ENCODE results near the gene TMEM167A. TPM values are rescaled to one million over a fixed set of nuclear protein-coding genes. Genes with fewer than 3 reads are reported as not detected.

Gene TMEM167A
- total RNA-seq, 1 donor from 2014 or later: 163 TPM

- Histone ChIP-seq H3K27ac (ENCODE audit: low read depth, low read length) (no peak overlapping the region), H3K9me3 (ENCODE audit: insufficient read depth, low read depth, low read length) (peaks cover under 1% of the 10 kb centered on the region), H3K4me2 (ENCODE audit: low read length) (no peak overlapping the region), H3K4me3 (ENCODE audit: insufficient read depth, low read depth, low read length) (no peak overlapping the region), H3K27me3 (ENCODE audit: insufficient read depth, low read length) (no peaks in the 10 kb centered on the region), H3K79me2 (ENCODE audit: insufficient read depth, low read length) (no peaks in the 10 kb centered on the region), H3K36me3 (ENCODE audit: insufficient read depth, low read length) (no peaks in the 10 kb centered on the region), H4K20me1 (ENCODE audit: insufficient read depth, low read length) (no peaks in the 10 kb centered on the region), H3K4me1 (ENCODE audit: insufficient read depth, low read length) (no peaks in the 10 kb centered on the region), H3K9ac (ENCODE audit: low read length) (no peak overlapping the region), H2AFZ (ENCODE audit: low read depth, low read length) (no peak overlapping the region)
- H3K36me3 Mint-ChIP-seq (ENCODE audit: low read depth, unreplicated experiment): peaks cover 8% of the 10 kb centered on the region
- DNase-seq (ENCODE audit: low read depth) (no peak), FAIRE-seq (no peak)
- no peak overlapping the region for H3K27ac Mint-ChIP-seq (ENCODE audit: unreplicated experiment)
- TF ChIP-seq, protein P1, sequence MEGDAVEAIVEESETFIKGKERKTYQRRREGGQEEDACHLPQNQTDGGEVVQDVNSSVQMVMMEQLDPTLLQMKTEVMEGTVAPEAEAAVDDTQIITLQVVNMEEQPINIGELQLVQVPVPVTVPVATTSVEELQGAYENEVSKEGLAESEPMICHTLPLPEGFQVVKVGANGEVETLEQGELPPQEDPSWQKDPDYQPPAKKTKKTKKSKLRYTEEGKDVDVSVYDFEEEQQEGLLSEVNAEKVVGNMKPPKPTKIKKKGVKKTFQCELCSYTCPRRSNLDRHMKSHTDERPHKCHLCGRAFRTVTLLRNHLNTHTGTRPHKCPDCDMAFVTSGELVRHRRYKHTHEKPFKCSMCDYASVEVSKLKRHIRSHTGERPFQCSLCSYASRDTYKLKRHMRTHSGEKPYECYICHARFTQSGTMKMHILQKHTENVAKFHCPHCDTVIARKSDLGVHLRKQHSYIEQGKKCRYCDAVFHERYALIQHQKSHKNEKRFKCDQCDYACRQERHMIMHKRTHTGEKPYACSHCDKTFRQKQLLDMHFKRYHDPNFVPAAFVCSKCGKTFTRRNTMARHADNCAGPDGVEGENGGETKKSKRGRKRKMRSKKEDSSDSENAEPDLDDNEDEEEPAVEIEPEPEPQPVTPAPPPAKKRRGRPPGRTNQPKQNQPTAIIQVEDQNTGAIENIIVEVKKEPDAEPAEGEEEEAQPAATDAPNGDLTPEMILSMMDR (IDR thresholded peaks at IDR 0.05; ENCODE audit: insufficient read depth, low read depth, low read length): no peak
- TF ChIP-seq EZH2 (IDR thresholded peaks at IDR 0.05; ENCODE audit: insufficient read depth, low read length): no peak
- H3K4me3 Mint-ChIP-seq (ENCODE audit: unreplicated experiment): no peak overlapping the region
- H3K9me3 Mint-ChIP-seq (ENCODE audit: unreplicated experiment): peaks cover 6% of the 10 kb centered on the region
- H3K27me3 Mint-ChIP-seq (ENCODE audit: low read depth, unreplicated experiment): no peaks in the 10 kb centered on the region
- peaks cover 6% of the 10 kb centered on the region for H3K4me1 Mint-ChIP-seq (ENCODE audit: low read depth, unreplicated experiment)
These were observed 30.7 kb upstream of the TMEM167A start for GRCh38 chr5:83107692-83108420.

DNA sequence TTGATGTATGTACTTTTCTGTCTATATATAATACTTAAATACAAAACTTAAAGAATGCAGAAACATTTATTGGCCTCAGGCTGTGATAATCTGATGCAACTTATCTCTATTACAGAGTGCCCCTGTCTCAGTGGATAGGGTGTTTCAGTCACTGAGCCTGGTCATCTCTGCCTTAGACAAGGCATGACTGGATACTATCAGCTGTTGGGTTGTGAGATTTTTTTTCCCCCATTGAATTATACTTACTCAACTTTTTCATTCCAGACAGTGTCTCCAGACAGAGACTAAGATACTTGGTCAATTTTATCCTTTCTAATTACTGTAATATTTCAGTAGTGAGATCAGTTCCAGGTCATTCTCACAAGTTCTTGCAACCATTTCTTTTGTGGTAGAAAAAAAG is 26.8 kb upstream of the TMEM167A start:
- Mint-ChIP-seq H3K27me3 (ENCODE audit: low read depth, unreplicated experiment) (no peaks in the 10 kb centered on the region), H3K27ac (ENCODE audit: unreplicated experiment) (peak overlapping the region; percentile 88), H3K9me3 (ENCODE audit: unreplicated experiment) (no peaks in the 10 kb centered on the region), H3K36me3 (ENCODE audit: low read depth, unreplicated experiment) (no peaks in the 10 kb centered on the region), H3K4me1 (ENCODE audit: low read depth, unreplicated experiment) (peaks cover 26% of the 10 kb centered on the region), H3K4me3 (ENCODE audit: unreplicated experiment) (no peak overlapping the region)
- no peak overlapping the region for H3K4me3 ChIP-seq (ENCODE audit: insufficient read depth, low read depth, low read length)
- TF ChIP-seq, protein P1 (IDR thresholded peaks at IDR 0.05; ENCODE audit: insufficient read depth, low read depth, low read length): no peak
- no peak for TF ChIP-seq EZH2 (IDR thresholded peaks at IDR 0.05; ENCODE audit: insufficient read depth, low read length)
- no peak overlapping the region for H3K27ac ChIP-seq (ENCODE audit: low read depth, low read length)
- no peak overlapping the region for H3K4me2 ChIP-seq (ENCODE audit: low read length)
- no peaks in the 10 kb centered on the region for H3K9me3 ChIP-seq (ENCODE audit: insufficient read depth, low read depth, low read length)
- no peak overlapping the region for H3K9ac ChIP-seq (ENCODE audit: low read length)
- no peak overlapping the region for H2AFZ ChIP-seq (ENCODE audit: low read depth, low read length)
- no peaks in the 10 kb centered on the region for H4K20me1 ChIP-seq (ENCODE audit: insufficient read depth, low read length)
- no peak for FAIRE-seq
- H3K79me2 ChIP-seq (ENCODE audit: insufficient read depth, low read length): peaks cover 3% of the 10 kb centered on the region
- DNase-seq (ENCODE audit: low read depth): peak; percentile 56
- H3K36me3 ChIP-seq (ENCODE audit: insufficient read depth, low read length): no peaks in the 10 kb centered on the region
- no peaks in the 10 kb centered on the region for H3K4me1 ChIP-seq (ENCODE audit: insufficient read depth, low read length)
- no peaks in the 10 kb centered on the region for H3K27me3 ChIP-seq (ENCODE audit: insufficient read depth, low read length)

GRCh38 chr5:83102364-83102980 is 25.3 kb upstream of the TMEM167A start:
- Histone ChIP-seq H3K27me3 (ENCODE audit: insufficient read depth, low read length) (no peaks in the 10 kb centered on the region), H3K4me1 (ENCODE audit: insufficient read depth, low read length) (peaks cover 5% of the 10 kb centered on the region), H3K27ac (ENCODE audit: low read depth, low read length) (no peak overlapping the region), H2AFZ (ENCODE audit: low read depth, low read length) (no peak overlapping the region), H3K79me2 (ENCODE audit: insufficient read depth, low read length) (peaks cover 3% of the 10 kb centered on the region), H3K4me2 (ENCODE audit: low read length) (no peak overlapping the region), H3K4me3 (ENCODE audit: insufficient read depth, low read depth, low read length) (no peak overlapping the region), H3K9ac (ENCODE audit: low read length) (no peak overlapping the region), H3K9me3 (ENCODE audit: insufficient read depth, low read depth, low read length) (no peaks in the 10 kb centered on the region), H3K36me3 (ENCODE audit: insufficient read depth, low read length) (no peaks in the 10 kb centered on the region), H4K20me1 (ENCODE audit: insufficient read depth, low read length) (no peaks in the 10 kb centered on the region)
- H3K27ac Mint-ChIP-seq (ENCODE audit: unreplicated experiment): peak overlapping the region; percentile 81
- no peak for TF ChIP-seq EZH2 (IDR thresholded peaks at IDR 0.05; ENCODE audit: insufficient read depth, low read length)
- TF ChIP-seq, protein P1 (IDR thresholded peaks at IDR 0.05; ENCODE audit: insufficient read depth, low read depth, low read length): no peak
- H3K9me3 Mint-ChIP-seq (ENCODE audit: unreplicated experiment): no peaks in the 10 kb centered on the region
- H3K27me3 Mint-ChIP-seq (ENCODE audit: low read depth, unreplicated experiment): no peaks in the 10 kb centered on the region
- H3K4me3 Mint-ChIP-seq (ENCODE audit: unreplicated experiment): no peak overlapping the region
- DNase-seq (ENCODE audit: low read depth) (peak; percentile 62), FAIRE-seq (no peak)
- no peaks in the 10 kb centered on the region for H3K36me3 Mint-ChIP-seq (ENCODE audit: low read depth, unreplicated experiment)
- peaks cover 33% of the 10 kb centered on the region for H3K4me1 Mint-ChIP-seq (ENCODE audit: low read depth, unreplicated experiment)

All from astrocyte (in vitro differentiated cells and primary cell).